ENCODE data around the gene KCNQ2.

DNA sequence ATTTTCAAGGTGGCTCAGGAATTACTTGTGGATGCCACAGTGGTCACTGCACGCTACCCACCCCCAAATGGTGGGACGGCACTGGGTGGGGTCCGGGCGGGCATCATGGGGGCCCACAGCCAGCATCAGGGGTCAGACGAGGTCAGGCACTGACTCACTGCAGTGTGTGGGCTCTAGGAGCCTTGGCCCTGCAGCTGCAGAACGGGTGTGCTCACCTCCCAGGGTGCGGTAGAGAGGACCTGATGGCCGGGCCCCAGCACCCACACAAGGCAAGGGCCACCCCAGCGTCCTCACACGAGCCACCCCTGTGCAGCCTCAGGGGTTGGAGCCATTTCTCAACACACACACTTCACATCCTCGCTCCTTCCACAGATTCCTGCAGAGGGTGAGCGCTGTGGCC is 34.3 kb downstream of the KCNQ2 start:
- TF ChIP-seq POLR2AphosphoS5 (IDR thresholded peaks at IDR 0.05) (no peak), POLR2A (IDR thresholded peaks at IDR 0.05) (no peak)
- TF ChIP-seq, protein P1, sequence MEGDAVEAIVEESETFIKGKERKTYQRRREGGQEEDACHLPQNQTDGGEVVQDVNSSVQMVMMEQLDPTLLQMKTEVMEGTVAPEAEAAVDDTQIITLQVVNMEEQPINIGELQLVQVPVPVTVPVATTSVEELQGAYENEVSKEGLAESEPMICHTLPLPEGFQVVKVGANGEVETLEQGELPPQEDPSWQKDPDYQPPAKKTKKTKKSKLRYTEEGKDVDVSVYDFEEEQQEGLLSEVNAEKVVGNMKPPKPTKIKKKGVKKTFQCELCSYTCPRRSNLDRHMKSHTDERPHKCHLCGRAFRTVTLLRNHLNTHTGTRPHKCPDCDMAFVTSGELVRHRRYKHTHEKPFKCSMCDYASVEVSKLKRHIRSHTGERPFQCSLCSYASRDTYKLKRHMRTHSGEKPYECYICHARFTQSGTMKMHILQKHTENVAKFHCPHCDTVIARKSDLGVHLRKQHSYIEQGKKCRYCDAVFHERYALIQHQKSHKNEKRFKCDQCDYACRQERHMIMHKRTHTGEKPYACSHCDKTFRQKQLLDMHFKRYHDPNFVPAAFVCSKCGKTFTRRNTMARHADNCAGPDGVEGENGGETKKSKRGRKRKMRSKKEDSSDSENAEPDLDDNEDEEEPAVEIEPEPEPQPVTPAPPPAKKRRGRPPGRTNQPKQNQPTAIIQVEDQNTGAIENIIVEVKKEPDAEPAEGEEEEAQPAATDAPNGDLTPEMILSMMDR (IDR thresholded peaks at IDR 0.05), result no peak

Data from stomach (tissue), 4 donors.